GM12891 (cell line): ENCODE results near the gene PBLD.

ENCODE experiments used
- POLR2A ChIP-seq: IDR thresholded peaks from 2 replicates; pipeline ENCODE4 v1.6.1; 2011; ENCODE audit warnings: low read depth, low read length, control low read depth
- POLR2AphosphoS5 ChIP-seq: IDR thresholded peaks from 2 replicates; pipeline ENCODE4 v1.6.1; 2011; ENCODE audit warnings: low read depth, low read length, control low read depth

DNA sequence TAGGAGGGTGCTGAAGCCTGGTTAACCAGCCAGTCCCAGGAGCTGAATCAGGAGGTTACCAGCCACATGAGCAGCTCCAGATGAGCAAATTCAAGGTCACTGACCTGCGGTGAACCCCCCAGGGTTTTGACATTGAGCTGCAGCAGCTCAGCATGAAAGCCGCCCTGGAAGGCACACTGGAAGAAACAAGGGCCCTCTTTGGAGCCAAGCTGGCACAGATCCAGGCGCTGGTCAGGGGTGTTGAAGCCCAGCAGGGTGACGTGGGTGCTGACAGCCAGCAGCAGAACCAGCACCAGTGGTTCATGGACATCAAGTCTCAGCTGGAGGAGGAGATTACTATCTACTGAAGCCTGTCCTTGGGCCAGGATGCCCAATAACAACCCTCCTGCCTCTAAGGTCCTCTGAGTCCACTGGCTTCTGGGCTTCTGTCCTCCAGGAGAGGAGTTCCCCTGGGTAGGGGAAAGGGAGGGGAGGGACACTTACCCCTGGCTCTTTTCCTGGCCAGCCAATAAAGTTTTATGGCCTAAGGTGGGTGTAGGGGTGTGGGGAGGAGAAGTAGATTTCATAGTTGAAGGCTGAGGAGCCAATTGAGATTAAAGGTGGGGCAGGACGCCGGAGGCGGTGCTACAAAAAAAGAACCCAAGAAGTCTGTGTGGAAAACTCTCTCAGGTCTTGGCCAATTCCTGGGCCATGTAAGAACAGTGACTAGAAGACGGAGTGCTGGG, 71.4 kb downstream of the PBLD start:
- TF ChIP-seq POLR2A = no peak
- TF ChIP-seq POLR2AphosphoS5 = no peak
